Measurements from ENCODE around the gene RAB6B. TPM values are rescaled to one million over a fixed set of nuclear protein-coding genes. Genes with fewer than 3 reads are reported as not detected.

The RAB6B gene
- total and polyA plus RNA-seq, 2 experiments from 2014 or later = 1.2 to 3.9 TPM

- no peak overlapping the region for H3K27ac ChIP-seq (ENCODE audit: low read depth)
- ATAC-seq (no peak), DNase-seq (ENCODE audit: low spot score) (no peak)
- no peaks in the 10 kb centered on the region for H3K79me2 ChIP-seq (replicated peaks; ENCODE audit: insufficient read depth)
- Mint-ChIP-seq H3K4me3 (no peak overlapping the region), H3K27ac (no peak overlapping the region), H3K9me3 (no peaks in the 10 kb centered on the region), H3K36me3 (ENCODE audit: low read depth) (no peaks in the 10 kb centered on the region), H3K4me1 (peaks cover 8% of the 10 kb centered on the region), H3K27me3 (ENCODE audit: insufficient read depth, low read depth, poor library complexity) (peaks cover 32% of the 10 kb centered on the region)
- H3K4me1 ChIP-seq (ENCODE audit: insufficient read depth) = peaks cover 5% of the 10 kb centered on the region
- no peaks in the 10 kb centered on the region for H4K20me1 ChIP-seq (replicated peaks; ENCODE audit: insufficient read depth)
- H2AFZ ChIP-seq = no peak overlapping the region
- no peaks in the 10 kb centered on the region for H3F3A ChIP-seq (replicated peaks; ENCODE audit: low read depth)
- no peak overlapping the region for H3K4me2 ChIP-seq
- peaks cover 49% of the 10 kb centered on the region for H3K27me3 ChIP-seq (ENCODE audit: insufficient read depth)
- no peaks in the 10 kb centered on the region for H3K36me3 ChIP-seq (ENCODE audit: insufficient read depth)
- H3K4me3 ChIP-seq = no peak overlapping the region
- TF ChIP-seq JUNB (IDR thresholded peaks at IDR 0.05; ENCODE audit: unreplicated experiment) (no peak), EZH2phosphoT487 (IDR thresholded peaks at IDR 0.05; ENCODE audit: unreplicated experiment) (no peak), NANOG (IDR thresholded peaks at IDR 0.05; ENCODE audit: borderline replicate concordance) (no peak), CREB1 (CRISPR knock-in tag; IDR thresholded peaks at IDR 0.05; ENCODE audit: low read depth) (no peak), ZNF462 (CRISPR knock-in tag; IDR thresholded peaks at IDR 0.05) (no peak), CTCF (conservative IDR thresholded peaks at IDR 0.05; ENCODE audit: low read depth in 2 of 2) (no peak), EZH2 (IDR thresholded peaks at IDR 0.05; ENCODE audit: low read depth, unreplicated experiment) (no peak), ZNF114 (CRISPR knock-in tag; IDR thresholded peaks at IDR 0.05) (no peak), STAT1 (IDR thresholded peaks at IDR 0.05; ENCODE audit: unreplicated experiment) (no peak), ETS1 (IDR thresholded peaks at IDR 0.05) (no peak), POLR2AphosphoS5 (IDR thresholded peaks at IDR 0.05; ENCODE audit: low read depth) (no peak), ZNF331 (CRISPR knock-in tag; IDR thresholded peaks at IDR 0.05; ENCODE audit: low read depth) (no peak), REST (IDR thresholded peaks at IDR 0.05; ENCODE audit: unreplicated experiment) (no peak)
- no peaks in the 10 kb centered on the region for H3K9me2 ChIP-seq (ENCODE audit: insufficient read depth)
Observed at GRCh38 chr3:133897547-133897946, 1.9 kb upstream of the RAB6B start.
